GM18519 (cell line): ENCODE results near the gene ATP8B3.

Source experiments
- ATAC-seq: cut with Tn5 transposase; IDR thresholded peaks from one replicate; pipeline ENCODE4 v1.9.1; 2021; ENCODE audit warnings: mild to moderate bottlenecking, moderate library complexity; ENCODE audit not compliant: unreplicated experiment, low FRiP score

Gene ATP8B3, protein sequence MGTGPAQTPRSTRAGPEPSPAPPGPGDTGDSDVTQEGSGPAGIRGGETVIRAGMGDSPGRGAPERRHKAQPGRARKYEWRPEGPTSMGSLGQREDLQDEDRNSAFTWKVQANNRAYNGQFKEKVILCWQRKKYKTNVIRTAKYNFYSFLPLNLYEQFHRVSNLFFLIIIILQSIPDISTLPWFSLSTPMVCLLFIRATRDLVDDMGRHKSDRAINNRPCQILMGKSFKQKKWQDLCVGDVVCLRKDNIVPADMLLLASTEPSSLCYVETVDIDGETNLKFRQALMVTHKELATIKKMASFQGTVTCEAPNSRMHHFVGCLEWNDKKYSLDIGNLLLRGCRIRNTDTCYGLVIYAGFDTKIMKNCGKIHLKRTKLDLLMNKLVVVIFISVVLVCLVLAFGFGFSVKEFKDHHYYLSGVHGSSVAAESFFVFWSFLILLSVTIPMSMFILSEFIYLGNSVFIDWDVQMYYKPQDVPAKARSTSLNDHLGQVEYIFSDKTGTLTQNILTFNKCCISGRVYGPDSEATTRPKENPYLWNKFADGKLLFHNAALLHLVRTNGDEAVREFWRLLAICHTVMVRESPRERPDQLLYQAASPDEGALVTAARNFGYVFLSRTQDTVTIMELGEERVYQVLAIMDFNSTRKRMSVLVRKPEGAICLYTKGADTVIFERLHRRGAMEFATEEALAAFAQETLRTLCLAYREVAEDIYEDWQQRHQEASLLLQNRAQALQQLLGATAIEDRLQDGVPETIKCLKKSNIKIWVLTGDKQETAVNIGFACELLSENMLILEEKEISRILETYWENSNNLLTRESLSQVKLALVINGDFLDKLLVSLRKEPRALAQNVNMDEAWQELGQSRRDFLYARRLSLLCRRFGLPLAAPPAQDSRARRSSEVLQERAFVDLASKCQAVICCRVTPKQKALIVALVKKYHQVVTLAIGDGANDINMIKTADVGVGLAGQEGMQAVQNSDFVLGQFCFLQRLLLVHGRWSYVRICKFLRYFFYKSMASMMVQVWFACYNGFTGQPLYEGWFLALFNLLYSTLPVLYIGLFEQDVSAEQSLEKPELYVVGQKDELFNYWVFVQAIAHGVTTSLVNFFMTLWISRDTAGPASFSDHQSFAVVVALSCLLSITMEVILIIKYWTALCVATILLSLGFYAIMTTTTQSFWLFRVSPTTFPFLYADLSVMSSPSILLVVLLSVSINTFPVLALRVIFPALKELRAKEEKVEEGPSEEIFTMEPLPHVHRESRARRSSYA (N-terminal part only)

DNA sequence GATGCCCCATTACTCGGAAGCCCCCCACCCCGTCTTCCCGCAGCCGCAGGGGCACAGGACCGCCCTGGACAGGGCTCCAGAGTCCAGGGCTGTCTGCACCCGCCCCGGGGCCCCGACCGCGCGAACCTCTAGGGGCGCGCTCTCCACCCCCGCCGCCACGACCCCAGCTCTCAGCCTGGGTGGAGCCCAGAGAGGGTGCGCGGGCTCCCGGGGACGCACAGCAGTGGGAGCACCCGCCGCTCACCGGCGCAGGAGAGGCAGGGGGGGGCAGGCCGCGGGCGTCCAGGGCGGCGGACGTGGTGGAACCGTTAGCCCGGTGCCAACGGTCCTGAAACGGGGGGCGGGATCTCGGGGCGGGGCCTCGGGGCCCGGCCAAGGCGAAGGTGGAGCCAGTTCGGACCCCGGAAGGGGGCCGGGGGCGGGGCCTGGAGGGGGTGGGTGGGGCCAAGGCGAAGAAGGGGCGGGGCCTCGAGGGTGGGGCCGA, at the start of gene ATP8B3:
Gene ATP8B3, minus strand, starts transcription at position 335 of the 484 bp plus-strand sequence. CDS start 540 bp downstream, outside the sequence.
- peak; percentile 10 for ATAC-seq

DNA sequence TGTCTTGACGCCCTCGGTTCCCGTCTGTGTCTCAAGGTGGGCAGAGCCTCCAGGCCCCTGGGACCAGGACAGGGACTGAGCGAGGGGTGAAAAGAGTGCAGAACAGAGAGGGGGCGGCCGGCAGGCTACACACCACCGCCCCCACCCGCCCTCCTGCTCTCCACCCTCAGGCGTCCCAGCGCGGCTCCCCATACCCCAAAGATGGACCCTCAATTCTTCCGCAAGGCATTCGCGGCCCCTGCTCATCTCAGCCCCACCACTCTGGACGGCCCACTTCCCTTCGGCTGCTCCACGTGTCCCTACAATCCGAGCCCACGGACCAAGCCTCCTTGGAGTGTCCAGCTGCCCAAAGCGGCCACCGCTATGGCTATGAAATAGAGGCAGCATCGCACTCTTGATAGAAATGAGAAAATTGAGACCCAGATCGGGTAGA, 49.5 kb upstream of the ATP8B3 start:
- no peak for ATAC-seq

DNA sequence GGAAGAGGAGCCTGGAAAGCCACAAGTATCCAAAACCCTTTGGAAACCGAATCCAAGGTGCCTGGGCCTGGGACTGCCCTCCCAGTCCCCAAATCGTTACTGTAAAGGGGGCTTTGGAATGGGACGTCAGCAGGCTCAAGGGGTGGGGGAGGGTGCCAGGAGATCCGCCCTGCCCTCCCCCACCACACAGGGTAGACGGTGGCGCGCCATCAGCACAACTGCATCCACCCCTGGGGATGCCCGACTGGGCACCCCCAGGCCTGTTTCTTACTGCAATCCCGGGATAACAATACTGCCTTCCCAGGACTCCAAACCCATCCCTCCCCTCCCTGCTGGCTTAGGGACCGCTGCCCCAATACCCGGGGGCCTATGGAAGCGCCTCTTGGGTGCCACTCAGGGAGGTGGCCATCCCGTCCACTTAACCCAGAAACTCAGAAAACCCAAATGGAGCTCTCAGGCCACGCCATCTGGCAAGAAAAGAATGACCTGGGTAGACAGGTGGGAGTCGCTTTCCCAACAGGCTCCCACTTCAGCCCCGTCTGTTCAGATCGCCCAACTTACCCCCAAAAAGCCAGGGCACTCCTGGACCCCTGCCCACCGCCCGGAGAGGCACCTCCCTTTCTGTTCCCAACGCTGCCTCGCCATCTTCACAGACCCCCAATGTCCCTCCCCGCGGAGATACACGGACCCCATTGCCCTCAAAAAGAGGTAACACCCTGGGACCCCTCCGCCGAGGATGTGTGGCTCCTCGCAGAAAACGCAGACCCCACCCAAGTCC, 48.9 kb upstream of the ATP8B3 start:
- ATAC-seq, result no peak

DNA sequence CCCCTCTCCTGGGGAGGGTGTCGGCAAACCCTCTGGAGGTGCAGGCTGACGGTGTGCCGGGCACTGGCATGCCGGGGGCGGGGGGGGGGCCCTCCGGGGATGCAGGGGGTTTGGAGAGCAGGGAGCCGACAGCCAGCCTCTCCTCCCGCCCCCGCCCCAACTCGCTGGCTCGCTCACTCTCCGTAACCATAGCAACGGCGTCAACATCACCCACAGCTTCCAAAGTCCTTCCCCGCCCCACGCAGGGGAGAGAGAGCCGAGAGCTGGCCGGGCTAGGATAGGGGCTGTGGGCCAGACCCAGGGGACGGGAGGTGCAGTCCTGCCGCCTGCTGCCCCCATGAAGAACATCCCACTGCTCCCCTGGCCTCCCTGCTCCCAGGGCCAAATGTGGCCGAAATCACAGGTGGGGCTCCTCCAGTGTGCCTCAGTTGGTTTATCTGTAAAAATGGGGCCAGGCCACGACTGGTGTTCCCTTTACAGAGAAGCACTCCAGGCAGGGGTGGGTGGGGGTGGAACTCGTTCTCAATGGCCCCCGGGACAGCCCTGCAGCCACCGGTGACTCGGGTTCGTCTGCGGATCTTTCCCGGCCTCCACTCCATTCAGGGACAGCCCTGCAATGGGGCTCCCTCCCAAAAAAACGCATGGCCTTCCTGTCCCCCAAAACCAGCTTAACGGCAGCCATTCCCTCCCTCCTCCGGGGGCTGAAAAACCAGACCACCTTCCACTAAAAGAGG, 48.1 kb upstream of the ATP8B3 start:
- no peak for ATAC-seq

DNA sequence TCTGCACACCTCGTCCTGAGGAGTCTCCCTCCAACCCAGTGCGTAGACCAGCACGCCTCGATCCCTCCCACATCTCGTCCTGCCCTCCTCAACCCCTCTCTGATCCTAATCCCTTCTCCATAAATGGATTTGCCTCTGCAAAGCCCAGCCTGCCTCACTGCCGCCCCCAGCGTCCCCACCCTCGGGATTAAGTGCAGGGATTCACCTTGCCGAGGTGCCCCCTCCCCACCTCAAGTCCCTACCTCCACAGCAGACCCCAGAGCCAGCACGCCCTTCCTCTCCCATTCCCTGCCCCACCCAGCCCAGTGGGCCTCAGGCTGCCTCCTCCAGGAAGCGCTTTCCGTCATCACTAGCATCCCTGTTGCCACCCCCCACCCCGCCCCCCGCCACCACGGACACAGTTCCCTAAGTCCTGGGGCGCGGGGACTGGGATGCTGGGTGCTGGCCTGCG, 47.3 kb upstream of the ATP8B3 start:
- ATAC-seq, result no peak

DNA sequence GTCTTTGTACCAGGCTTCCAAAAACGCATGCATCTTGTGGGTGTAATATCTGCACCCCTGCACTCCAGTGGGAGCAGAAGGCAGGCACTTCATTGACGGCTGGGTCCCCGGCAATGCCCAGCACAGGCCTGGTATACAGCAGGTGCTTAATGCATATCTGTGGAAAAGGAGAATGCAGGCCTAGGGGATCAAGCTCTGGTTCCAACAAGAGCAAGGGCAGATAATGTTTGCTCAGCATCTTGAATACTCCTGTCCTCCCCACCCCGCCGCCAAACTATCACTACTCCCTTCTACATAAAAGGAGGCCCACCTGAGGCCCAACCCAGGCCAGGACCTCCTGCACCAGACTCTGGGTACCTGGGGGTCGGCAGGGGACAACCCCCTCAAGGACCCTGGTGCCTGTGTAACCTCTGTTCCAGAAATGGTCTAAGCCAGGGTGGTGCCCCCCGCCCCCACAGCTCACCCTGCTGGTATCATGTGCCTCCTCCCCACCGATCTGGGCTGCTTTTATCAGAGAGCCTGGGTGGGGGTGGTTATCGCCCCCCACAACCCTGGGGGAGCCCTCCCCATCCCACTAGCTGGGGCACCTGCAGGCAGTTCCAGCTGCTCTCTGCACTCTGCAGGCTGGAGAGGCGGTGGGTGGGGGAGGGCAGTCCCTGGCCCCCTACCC, 46.5 kb upstream of the ATP8B3 start:
- ATAC-seq, result no peak

DNA sequence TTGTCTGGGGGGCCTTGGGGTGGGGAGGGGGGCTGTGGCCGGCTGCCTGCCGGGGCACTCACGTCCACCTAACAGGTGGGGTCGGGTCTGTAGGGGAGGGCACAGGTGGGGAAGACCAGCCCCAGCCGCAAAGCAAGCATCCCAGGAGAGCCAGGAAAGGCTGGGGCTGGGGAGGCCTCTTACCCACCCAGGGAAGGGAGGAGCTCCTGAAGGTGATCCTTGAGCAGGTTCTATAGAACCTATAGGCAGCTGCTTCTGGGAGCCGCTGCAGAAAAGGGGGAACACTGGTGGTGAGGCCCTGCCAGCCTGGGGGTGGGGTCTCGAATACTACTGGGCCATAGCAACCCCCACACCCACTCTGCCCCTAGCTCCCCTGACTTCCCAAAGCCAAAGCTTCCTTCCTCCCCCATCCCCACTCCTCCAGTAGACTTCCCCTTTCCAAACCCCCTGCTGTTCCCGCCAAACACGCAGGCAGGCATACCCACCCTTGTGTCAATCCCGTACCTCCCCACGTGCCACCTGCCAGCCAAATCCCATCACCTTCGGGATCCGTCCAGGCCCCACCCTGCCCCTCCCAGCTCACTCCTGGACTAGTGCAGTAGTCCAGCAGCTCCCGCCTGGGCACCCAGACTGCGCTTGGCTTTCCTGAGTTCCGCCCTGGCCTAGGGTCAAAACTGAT, 45.7 kb upstream of the ATP8B3 start:
- no peak for ATAC-seq

DNA sequence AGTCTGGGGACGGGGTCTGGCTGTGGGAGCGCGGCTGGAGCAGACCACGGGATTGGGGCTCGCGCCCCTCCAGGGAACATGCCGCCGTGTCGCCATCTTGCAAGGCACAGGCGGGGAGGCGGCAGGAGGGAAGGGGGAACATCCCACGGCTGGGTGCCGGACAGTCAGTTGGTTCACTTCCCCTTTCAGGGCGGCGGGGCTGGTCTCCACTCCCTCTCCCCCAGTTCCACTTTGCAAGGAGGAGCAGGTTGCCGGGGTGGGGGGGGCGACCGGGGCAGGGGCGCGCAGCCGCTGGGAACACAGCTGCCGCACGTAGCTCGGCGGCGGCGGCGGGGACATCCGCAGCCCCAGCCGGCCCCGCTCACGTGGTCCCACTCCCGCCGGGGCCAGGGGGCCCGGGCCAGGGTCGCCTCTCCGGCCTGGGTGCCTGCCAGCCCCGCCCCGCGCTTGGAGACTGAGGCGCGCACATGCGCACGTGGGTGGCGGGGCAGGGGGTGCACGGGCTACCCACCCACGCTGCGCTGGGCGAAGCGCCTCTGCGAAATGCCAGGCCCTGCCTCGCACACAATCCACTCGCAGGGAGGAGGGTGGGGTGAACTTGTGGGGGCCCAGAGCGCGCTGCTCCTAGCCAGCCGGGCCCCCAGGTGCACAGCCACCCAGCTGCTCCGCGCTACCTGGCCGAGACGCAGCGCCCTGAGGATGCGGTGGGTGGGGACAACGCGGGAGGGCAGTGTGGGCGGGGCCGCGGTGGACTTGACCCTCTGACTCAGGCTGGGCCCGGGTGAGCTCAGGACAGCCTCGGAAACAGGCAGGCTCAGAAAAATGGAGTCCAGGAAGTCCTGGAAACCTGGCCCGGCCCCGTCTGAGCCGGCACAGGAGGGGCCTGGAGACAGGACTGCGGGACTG, 44.9 kb upstream of the ATP8B3 start:
- ATAC-seq, result no peak

DNA sequence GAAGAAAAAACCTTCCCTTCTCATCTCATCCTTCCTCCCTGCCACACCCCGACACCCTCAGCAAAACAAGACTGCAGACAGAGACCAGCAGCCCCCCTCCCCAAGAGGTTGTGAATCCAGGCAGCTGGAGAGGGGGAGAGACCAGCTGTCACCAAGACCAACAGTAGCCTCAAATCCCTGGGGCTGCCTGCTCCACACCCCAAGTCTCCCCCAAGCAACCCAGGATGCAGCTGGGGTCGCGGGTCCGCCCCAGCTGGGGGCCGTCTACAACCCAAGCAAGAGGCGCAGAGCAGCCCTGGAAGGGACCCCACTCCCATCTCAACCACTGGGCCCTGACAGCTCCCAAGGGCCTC, 44.2 kb upstream of the ATP8B3 start:
- no peak for ATAC-seq

DNA sequence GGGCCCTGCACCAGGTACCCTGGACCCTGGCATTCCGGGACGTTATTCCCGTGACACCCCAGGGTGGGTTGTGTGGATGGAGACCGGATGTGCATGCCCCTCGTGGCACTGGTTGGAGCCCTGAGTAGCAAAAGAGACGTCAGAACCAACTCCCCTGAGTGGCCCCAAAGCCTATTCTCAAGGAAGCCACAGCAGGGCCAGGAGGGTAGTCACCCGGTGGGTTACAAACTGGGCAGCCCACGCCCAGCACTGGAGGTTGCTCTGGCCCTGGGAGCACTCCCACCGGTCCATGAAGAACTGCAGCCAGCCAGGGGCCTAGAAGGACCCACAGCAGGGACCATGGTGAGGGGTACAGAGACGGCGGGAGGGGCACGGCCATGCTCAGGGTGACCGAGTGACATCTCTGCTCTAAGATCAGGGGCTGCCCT, 43.8 kb upstream of the ATP8B3 start:
- no peak for ATAC-seq

DNA sequence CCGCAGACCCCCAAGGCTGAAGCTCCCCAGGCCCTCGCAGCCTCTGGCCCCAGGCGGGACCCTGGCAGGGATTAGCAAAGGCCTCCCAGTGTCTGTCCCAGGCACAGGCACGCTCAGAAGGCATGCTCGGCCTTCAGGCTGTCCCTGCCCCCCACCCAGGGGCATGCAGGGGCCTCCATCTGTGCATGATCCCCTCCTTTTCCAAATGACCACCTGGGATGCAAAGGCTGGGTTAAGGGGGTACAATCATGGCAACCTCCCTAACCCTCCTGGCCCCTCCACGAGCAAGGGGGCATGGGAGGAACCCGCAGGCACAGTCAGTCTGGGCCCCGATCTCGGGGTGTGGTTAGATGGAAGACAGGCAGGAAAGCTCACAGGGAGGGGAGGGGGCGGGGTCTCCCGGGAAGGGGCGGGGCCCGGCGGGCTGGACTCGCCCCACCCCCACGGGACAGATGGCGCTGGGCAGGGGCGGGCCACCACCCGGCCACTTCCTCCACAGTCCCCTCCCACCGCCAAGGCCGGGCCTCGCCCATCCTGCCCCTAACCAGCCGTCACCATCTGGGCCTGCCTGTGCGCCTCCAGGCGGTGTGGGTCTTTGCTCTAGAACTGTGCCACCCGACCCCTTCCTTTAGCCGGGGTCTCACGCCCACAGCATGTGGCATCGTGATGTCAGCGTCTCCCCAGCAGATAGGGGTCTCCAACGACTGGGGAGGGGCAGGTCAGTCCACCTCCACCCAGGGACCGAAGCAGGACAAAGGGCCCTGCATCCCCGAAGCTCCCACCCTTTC, 43.2 kb upstream of the ATP8B3 start:
- ATAC-seq, result no peak

DNA sequence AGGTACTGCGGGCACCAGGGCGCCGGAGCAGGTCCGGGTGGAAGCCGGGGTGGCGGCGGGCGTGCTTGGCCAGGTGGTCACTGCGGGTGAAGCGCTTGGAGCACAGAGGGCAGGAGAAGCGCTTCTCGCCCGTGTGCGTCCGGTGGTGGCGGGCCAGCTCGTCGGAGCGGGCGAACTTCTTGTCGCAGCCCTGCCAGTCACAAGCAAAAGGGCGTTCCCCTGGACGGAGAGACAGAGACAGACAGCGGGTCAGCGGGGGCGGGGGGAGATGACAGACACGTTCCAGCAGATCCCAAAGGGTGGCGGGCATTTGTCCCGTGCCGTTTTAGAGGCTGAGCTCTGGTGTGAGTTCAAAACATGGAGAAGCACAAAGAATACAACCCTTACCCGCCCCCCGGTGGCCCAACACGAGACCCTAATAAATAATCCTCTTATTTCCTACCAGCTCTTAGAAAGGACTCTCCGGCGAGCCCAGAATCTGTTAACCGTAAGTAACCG, 42.5 kb upstream of the ATP8B3 start:
- no peak for ATAC-seq

DNA sequence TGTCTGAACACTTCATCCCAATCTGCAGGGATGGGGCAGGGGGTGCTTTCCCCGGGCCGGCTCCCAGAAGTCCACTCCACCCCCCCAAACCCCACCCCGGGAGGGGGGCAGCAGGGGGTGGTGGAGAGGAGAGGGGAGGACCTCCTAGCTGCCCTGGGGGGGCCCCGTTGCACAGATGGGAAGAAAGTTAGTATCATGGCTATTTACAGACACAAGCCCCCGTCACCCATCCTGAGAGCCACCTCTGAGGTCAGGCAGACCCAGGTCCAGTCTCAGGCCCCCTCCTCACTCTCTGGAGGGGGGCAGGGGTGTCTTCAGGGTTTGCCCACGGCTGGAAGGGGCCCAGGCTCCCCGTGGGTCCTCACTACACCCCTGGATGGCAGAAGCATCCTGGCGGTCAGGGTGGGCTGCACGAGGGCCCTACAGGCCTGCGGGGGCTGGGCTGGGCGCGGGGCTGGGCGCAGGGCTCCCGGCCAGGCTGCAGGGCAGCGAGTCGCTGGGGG, 42.0 kb upstream of the ATP8B3 start:
- no peak for ATAC-seq

DNA sequence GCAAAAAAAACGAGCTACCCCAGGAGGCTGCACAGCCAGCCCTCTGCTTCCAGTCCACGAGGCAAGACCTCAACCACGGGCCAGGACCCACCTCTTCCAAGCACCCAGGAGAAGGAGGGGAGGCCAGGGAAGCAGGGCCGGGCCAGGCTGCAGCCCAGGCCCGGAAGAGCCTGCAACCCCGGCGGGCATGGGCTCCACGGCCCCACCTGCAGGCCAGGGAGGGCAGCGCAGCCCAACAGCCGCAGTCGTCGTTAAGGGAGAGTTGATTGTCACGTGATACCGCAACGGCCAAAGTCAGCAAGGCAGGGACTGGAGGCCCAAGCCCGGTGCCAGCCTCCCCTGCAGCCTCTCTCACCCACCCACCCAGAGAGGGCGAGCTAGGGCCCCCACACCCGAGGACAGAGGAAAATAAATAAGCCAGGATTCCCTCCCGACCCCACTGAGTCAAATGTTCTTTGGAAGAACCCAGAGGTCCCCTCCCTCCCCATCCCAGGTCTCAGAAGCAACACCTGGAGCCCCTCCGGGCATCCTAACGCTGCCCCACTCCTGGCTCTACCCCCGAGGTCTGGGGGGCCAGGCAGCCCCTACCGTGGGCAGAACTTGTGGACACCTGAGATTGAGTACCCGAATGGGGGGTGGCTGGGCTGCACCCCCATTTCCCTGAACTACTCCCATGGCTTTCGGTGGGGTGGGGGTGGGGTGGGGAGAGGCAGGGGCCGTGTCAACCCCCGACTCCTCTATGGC, 41.4 kb upstream of the ATP8B3 start:
- no peak for ATAC-seq

DNA sequence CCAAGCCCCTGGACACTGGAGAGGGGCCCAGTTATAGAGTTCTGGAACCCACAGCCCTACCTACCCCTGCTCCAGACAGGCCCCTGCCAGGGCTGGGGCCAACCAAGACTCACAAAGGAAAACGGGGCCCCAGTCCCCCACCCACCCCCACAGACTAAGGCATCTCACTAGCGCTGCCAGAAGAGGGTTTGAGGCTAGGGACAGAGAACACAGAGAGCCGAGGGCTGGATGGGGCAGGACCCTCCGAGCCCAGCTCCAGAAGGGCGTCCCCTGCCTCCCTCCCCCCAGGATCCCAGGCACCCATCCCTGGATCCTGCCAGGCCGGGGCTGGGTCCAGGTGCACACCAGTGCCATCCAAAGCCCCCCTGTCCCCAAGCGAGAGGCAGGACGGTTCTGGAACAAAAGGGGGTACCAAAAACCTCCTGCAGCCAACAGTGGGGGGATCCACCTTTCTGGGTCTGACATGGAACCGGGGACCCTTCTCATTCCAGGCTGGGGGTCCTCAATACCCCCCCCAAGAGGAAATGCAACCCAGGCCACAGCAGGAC, 40.6 kb upstream of the ATP8B3 start:
- ATAC-seq, result no peak
